ENCODE measurements around the gene YWHAG.

Gene YWHAG

DNA sequence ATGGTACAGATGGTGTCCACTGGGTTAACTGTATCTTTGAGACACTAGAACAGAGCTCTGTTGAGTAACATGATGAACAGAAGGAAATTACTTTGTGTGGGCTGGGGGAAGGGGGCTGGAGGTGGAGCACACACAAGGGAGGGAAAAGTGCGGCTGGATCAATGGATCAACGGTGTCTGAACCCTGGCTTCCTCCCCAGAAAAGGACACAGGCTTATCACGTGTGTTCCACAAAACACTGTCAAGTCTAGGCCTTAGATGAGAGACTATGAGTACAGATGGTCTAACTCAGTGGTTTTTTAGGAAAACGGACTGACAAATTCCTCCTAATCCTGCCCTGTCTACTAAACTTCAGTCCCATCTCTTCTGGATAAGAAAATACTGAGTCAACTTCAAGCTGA, 28.5 kb downstream of the YWHAG start:
- no peak for TF ChIP-seq EZH2phosphoT487 (IDR thresholded peaks at IDR 0.05; ENCODE audit: borderline replicate concordance)
- no peak for TF ChIP-seq CTCF (conservative IDR thresholded peaks at IDR 0.05; ENCODE audit: low read length)
- no peaks in the 10 kb centered on the region for H3K9me2 ChIP-seq (replicated peaks; ENCODE audit: low read depth, low read length)
- no peaks in the 10 kb centered on the region for H3K9me3 ChIP-seq (ENCODE audit: insufficient read depth, low read depth, low read length)
- H3K4me1 ChIP-seq (ENCODE audit: insufficient read depth, low read length, poor library complexity, severe bottlenecking) = peaks cover 27% of the 10 kb centered on the region
- peaks cover 89% of the 10 kb centered on the region for H3K79me2 ChIP-seq (ENCODE audit: insufficient read depth, low read length)
- H2AFZ ChIP-seq (ENCODE audit: low read length) = no peak overlapping the region
- no peaks in the 10 kb centered on the region for H3K27me3 ChIP-seq (ENCODE audit: insufficient read depth, low read length, poor library complexity, severe bottlenecking)
- peaks cover 95% of the 10 kb centered on the region for H4K20me1 ChIP-seq (ENCODE audit: insufficient read depth, low read length, poor library complexity, severe bottlenecking)
- H3F3A ChIP-seq (ENCODE audit: low read depth) = peaks cover 17% of the 10 kb centered on the region
- peaks cover 61% of the 10 kb centered on the region for H3K36me3 ChIP-seq (ENCODE audit: insufficient read depth, low read length)
- H3K4me3 ChIP-seq (ENCODE audit: low read length, poor library complexity, severe bottlenecking) = no peak overlapping the region
- H3K4me2 ChIP-seq (ENCODE audit: low read depth, low read length, poor library complexity, severe bottlenecking) = no peak overlapping the region
- H3K9ac ChIP-seq (ENCODE audit: low read depth, low read length, poor library complexity, severe bottlenecking) = no peak overlapping the region

DNA sequence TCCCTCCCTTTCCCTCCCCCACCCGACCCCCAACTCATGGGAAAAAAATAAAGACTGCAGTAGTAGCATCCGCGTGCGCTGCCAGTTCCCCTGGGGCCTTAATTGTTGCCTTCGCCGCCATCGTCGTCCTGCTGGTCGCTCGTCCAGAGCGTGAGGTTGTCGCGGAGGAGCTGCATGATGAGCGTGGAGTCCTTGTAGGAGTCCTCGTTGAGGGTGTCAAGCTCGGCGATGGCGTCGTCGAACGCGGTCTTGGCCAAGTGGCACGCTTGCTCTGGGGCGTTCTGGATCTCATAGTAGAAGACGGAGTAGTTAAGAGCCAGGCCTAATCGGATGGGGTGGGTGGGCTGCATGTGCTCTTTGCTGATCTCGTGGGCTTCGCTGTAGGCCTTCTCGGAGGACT, 29.3 kb downstream of the YWHAG start:
- Histone ChIP-seq H3F3A (ENCODE audit: low read depth) (peaks cover 17% of the 10 kb centered on the region), H3K9ac (ENCODE audit: low read depth, low read length, poor library complexity, severe bottlenecking) (no peak overlapping the region), H3K27me3 (ENCODE audit: insufficient read depth, low read length, poor library complexity, severe bottlenecking) (no peaks in the 10 kb centered on the region), H3K9me3 (ENCODE audit: insufficient read depth, low read depth, low read length) (no peaks in the 10 kb centered on the region), H3K4me2 (ENCODE audit: low read depth, low read length, poor library complexity, severe bottlenecking) (no peak overlapping the region), H3K4me1 (ENCODE audit: insufficient read depth, low read length, poor library complexity, severe bottlenecking) (peaks cover 27% of the 10 kb centered on the region), H4K20me1 (ENCODE audit: insufficient read depth, low read length, poor library complexity, severe bottlenecking) (peaks cover 87% of the 10 kb centered on the region), H3K9me2 (replicated peaks; ENCODE audit: low read depth, low read length) (no peaks in the 10 kb centered on the region), H2AFZ (ENCODE audit: low read length) (no peak overlapping the region), H3K36me3 (ENCODE audit: insufficient read depth, low read length) (peaks cover 69% of the 10 kb centered on the region), H3K79me2 (ENCODE audit: insufficient read depth, low read length) (peaks cover 87% of the 10 kb centered on the region), H3K4me3 (ENCODE audit: low read length, poor library complexity, severe bottlenecking) (no peak overlapping the region)
- TF ChIP-seq EZH2phosphoT487 (IDR thresholded peaks at IDR 0.05; ENCODE audit: borderline replicate concordance) = no peak
- TF ChIP-seq CTCF (conservative IDR thresholded peaks at IDR 0.05; ENCODE audit: low read length) = no peak

- Histone ChIP-seq H3K27me3 (ENCODE audit: insufficient read depth, low read length, poor library complexity, severe bottlenecking) (no peaks in the 10 kb centered on the region), H3K79me2 (ENCODE audit: insufficient read depth, low read length) (peaks cover 82% of the 10 kb centered on the region), H3K4me1 (ENCODE audit: insufficient read depth, low read length, poor library complexity, severe bottlenecking) (peaks cover 27% of the 10 kb centered on the region), H3K4me2 (ENCODE audit: low read depth, low read length, poor library complexity, severe bottlenecking) (peak overlapping the region; percentile 65), H3F3A (ENCODE audit: low read depth) (peaks cover 17% of the 10 kb centered on the region), H3K36me3 (ENCODE audit: insufficient read depth, low read length) (peaks cover 69% of the 10 kb centered on the region), H3K9me3 (ENCODE audit: insufficient read depth, low read depth, low read length) (no peaks in the 10 kb centered on the region), H3K9me2 (replicated peaks; ENCODE audit: low read depth, low read length) (no peaks in the 10 kb centered on the region), H3K9ac (ENCODE audit: low read depth, low read length, poor library complexity, severe bottlenecking) (peak overlapping the region; percentile 37), H2AFZ (ENCODE audit: low read length) (no peak overlapping the region), H4K20me1 (ENCODE audit: insufficient read depth, low read length, poor library complexity, severe bottlenecking) (peaks cover 76% of the 10 kb centered on the region), H3K4me3 (ENCODE audit: low read length, poor library complexity, severe bottlenecking) (peak overlapping the region; percentile 32)
- TF ChIP-seq EZH2phosphoT487 (IDR thresholded peaks at IDR 0.05; ENCODE audit: borderline replicate concordance) = no peak
- TF ChIP-seq CTCF (conservative IDR thresholded peaks at IDR 0.05; ENCODE audit: low read length) = no peak
Measured at GRCh38 chr7:76328389-76328788, 30.4 kb downstream of the YWHAG start.
